NCI-H2227 treated with DMSO at 0.1 percent for 48 hours (cell line): ENCODE data around the gene ADGRG6.
"Not testable (repeated sequence)": the region's sequence is repeated elsewhere in the genome, so short reads cannot be mapped to it uniquely, and the experiment has no call there.

Experiments used
- DNase-seq: peaks from one replicate; lab custom pipeline; 2025; lab: John Stamatoyannopoulos, UW

ADGRG6 gene

DNA sequence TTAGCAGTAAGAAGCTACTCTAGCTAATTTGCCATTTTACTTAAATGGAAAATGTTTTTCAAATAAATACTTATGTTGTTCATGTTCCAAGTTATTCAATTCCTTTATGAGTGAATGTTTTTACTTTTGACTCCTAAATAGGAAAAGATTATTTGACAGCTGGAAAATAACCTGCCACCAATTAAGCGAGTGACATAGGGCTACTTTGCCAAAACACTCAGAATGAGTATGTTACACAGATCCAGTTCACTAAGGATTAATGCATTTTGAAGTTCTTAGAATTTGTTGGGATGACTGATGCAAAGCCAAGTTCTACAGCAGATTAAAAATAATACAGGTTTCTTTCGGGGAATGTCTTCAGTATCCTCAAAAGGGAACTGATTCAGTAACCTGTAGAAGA lies 144.4 kb downstream of the ADGRG6 start:
- no peak for DNase-seq

DNA sequence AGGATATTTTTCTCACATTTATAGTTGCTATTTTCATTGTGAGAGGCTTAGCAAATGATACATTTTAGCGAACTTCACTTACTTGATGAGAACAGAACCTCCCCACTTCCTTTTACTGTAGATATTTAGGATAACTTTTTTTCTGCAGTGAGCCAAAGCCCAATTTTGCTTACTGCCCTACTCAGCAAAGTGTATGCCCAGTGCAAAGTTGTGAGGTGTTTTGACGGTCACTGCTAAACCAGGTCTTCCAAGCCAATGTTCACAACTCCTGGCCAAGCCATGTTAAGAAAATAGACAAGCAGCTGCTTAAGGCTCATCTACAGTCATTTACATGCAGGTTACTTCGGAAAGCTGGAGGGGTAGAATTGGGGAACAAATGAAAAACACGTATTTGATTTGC lies 144.8 kb downstream of the ADGRG6 start:
- DNase-seq: no peak

DNA sequence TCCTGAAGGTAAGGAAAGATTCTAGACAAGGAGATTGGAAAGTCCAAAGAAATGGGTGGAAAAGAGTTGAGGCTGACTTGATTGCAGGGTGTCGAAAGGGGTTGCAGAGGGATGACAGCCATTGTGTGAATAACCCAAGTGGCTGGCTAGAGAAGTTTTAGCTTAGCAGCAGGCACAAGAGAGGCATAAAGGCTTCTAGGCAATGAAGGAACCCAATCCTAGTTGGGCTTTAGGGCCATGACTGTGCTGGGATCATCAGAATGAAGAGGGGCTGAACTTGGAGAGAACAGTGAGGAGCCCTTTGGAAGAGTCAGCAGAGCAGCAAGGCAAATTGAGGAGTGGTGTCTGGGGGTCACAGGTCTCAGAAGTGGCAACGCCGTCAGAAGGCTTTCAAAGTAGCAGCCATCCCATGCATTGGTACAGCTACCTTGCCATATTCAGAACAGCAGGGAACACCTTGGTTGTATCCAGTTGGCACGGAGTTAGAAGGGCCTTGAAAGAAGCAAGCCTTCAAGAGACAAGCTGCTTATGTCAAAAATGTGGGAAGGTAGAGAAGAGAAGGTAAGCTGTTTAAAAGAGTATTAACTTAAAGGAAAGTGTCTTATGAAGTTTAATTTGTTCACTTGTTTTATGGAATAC lies 146.4 kb downstream of the ADGRG6 start:
- no peak for DNase-seq

DNA sequence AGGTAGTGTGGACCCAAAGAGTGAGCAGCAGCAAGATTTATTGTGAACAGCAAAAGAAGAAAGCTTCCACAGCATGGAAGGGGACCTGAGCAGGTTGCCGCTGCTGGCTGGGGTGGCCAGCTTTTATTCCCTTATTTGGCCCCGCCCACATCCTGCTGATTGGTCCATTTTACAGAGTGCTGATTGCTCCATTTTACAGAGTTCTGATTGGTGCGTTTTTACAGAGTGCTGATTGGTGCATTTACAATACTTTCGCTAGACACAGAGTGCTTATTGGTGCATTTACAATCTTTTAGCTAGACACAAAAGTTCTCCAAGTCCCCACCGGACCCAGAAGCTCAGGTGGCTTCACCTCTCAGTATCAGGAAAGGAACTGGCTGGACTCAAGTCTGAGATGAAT lies 149.0 kb downstream of the ADGRG6 start:
- DNase-seq: not testable (repeated sequence)

DNA sequence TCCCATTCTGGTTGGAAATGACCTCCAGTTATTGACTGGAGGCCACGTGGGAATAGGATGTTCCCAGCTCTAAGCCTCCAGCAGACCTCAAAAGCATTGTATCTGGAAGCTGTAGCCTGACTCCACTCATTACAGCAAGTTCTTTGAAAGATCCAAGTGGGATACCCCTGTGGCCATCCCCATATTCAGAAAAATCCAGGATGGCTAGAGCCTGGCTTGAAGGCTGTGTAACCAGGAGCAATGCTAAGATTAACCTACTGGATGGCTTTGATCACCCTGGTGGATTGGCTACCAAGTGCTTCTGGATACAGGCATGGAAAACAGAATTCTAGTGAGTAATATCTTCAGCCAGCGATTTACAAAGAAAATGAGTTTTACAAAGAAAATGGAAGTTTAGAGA lies 151.2 kb downstream of the ADGRG6 start:
- DNase-seq: no peak

DNA sequence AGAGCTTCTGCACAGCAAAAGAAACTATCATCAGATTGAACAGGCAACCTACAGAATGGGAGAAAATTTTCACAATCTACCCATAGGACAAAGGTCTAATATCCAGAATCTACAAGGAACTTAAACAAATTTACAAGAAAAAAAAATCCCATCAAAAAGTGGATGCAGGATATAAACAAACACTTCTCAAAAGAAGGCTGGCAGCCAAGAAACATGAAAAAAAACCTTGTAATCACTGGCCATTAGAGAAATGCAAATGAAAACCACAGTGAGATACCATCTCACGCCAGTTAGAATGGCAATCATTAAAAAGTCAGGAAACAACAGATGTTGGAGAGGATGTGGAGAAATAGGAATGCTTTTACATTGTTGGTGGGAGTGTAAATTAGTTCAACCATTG lies 152.4 kb downstream of the ADGRG6 start:
- DNase-seq: not testable (repeated sequence)

DNA sequence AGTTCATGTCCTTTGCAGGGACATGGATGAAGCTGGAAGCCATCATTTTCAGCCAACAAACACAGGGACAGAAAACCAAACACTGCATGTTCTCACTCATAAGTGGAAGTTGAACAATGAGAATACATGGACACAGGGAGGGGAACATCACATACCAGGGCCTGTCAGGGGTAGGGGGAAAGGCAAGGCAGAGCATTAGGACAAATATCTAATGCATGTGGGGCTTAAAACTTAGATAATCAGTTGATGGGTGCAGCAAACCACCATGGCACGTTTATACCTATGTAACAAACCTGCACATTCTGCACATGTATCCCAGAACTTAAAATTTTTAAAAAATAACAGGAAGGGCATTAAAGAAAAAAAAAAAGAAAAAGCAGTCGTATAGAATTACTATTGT lies 153.0 kb downstream of the ADGRG6 start:
- not testable (repeated sequence) for DNase-seq

DNA sequence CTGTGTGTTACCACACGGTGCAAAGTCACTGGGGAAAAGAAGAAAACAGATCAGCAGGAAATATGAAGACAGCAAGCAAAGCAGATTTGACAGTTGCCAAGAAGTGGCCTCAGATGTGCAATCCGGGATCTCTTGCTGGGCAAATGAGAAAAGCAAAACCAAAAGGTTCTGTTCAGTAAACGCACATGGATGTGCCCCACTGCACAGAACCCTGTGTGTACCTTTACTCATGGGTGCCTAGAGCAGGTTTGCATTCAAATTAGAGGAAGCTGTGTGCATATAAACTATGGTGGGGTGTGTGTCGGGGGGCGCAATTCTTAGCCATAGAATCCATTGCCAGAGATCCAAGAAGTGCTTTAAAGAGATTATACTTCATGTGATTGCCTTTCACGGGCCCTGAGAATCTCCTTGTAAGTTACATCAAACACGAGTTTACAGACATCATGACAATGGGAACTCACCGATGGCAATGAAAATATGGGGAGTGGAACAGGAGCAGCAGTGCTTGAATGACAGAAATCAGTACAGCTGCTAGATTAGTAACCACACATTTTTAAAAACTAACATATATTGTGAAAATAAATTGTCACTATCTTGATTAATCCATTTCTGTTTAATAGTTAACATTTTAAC lies 154.3 kb downstream of the ADGRG6 start:
- no peak for DNase-seq

DNA sequence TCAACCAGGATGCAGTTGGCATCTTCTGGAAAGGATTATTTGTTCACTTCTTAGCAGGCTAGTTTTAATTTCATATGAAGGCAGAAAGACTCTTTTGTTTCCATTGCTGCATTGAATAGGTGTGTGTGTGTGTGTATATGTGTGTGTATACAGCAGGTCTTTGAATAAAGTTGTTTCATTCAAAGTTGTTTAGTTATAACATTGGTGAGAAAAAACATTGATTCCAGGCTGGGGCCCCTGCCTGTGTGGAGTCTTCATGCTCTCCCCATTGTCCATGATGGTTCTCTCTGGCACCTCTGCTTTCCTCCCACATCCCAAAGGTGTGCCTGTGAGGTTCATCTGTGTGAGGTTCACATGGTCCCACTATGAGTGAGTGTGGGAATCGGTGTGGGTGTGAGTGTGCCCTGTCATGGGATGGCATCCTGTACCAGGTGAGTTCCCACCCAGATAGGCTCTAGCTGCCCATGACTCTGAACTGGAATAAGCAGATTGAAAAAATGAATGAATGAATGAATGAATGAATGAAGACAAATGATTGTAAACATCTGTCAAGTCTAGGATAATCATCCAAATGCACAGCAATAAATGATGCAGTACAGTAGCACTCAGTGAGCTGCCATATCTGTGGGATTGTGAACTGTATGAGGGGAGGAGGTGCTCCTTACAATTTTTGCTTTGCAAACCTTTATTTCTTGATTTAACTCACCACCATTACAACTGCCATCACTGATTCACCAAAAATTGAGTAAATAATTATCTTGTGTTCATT lies 156.0 kb downstream of the ADGRG6 start:
- DNase-seq: no peak

DNA sequence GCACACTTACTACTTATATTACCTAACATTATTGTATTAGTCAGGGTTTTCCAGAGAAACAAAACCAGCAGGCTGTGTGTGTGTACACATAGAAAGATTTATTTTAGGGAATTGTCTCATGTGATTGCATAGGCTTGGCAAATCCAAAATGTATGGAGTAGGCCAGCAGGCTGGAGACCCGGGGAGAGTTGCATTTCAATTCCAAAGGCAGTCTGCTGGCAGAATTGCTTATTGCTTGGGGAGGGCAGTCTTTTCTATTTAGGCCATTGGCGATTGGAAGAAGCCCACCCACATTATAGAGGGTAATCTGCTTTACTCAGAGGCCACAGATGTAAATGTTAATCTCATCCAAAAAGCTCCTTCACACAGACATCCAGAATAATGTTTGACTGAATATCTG lies 157.0 kb downstream of the ADGRG6 start:
- DNase-seq: no peak

DNA sequence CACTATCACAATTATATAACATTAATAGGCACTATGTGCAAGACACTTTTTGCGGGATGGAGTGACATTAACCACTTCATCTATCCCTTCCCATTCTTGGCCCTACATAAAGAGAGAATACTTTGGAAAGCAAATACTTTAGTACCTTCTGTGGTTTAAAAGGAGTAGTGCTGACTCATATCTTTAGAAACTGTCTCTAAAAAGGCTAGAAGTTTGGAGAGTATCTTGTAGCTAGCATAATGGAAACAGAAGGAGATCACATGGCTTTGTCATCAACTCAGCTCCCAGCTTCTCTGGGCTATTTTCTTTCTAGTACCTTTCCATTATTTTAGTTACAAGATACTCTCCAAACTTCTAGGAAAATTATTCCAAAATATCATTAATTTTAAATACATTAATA lies 157.5 kb downstream of the ADGRG6 start:
- DNase-seq: no peak

DNA sequence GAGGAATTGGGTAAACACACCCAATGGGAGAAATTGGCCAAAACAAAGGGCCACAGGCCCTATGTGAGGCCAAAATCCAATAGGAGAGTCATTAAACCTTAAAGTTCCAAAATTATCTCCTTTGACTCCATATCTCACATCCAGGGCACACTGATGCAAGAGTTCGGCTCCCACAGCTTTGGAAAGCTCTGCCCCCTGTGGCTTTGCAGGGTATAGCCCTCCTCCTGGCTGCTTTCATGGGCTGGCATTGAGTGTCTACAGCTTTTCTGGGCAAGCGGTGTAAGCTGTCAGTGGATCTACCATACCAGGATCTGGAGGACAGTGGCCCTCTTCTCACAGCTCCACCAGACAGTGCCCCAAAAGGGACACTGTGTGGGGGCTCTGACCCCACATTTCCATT lies 160.5 kb downstream of the ADGRG6 start:
- no peak for DNase-seq

DNA sequence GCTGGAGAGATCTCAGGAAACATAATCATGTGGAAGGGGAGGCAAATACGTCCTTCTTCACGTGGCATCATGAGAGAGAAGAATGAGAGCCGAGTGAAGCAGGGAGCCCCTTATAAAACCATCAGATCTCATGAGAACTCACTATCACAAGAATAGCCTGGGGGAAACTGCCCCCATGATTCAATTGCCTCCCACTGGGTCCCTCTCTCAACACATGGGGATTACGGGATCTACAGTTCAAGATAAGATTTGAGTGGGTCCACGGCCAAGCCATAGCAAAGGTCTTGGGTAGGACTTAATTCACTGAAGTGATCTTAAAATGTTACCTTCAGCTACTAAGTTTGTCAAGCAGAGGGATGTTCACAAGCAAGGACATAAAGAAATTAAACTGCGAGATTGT lies 162.2 kb downstream of the ADGRG6 start:
- no peak for DNase-seq

DNA sequence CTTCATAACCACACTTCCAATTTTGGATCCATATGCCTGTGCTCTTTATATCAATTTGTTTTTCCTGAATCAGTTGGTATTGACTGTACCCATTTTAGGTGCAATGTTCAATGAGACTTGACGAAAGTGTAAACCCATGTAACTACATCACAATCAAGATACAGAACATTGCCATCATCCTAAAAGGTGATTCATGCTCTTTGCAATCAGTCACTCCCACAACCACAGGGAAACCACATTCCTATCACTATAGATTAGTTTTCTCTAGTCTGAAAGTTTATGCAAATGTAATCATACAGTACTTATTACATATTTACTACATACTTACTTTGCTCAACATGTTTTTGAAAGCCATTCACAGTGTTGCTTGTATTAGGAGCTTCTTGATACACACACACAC lies 167.4 kb downstream of the ADGRG6 start:
- no peak for DNase-seq

DNA sequence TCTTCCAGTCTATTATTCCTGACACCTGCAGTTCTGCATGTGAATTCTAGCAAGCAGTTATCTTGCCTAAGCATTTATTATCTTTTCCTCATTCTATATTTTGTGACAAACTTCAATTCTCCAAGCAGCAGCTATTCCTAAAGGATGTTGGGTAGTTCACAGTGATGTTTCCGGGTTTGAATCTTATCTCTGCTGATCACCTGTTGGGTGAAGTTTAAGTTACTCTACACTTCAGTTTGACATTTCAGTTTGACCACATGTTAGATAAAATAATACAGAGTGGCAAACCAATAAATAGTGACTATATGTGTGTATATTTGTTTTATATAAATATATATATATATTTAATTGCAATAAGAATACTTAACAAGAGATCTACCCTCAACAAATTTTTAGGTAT lies 168.6 kb downstream of the ADGRG6 start:
- no peak for DNase-seq

DNA sequence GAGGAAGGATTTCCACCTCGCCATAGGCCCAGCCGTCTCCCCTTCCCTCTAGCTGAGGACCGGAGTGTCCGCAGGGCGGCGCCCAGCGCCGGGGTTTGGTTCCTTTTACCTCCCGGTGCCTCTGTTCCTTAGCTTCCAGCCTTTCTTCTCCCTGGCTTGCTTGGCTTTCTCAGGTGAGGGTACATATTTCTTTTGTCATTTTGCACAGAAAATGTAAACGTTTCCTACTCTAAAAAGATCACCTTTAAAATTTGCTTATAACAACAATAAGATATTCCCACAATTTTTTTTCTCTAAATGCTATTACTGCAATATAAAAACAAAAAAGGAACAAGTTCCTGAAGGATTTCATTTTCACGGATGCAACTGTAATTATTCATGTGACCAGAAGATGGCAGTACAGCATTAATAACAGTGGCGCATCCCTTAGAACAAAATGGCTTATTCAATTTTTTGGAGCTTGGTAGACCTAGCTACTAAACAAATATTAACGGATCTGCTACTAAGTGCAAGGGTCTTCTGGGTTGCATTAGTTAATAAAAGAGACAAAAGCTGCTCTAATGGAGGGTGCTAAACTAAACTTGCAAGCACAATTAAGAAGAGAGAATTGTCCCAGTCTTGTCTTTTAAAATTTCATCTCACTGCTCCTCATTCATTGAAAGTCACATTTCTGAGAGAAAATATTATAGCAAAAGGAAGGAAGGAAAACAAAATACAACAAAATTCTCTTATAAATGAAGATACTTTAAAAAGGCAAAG lies 172.9 kb downstream of the ADGRG6 start:
- peak; percentile 70 for DNase-seq

DNA sequence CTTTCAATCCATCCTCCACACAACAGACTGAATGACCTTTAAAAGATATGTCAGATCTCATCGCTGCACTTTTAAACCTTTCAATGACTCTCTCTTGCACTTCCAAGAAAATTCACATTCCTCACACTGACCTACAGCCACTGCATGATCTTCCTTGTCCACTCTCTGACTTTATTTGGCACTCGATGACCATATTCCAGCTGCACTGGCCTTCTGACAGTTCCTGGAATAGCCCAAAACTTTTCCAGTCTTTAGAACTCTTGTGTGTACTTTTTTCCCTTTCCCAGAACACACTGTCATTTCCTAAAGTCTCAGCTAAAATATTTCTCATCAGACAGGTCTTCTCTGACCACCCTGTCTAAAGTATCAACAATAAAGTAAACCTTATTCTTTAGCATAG lies 174.6 kb downstream of the ADGRG6 start:
- DNase-seq: no peak

DNA sequence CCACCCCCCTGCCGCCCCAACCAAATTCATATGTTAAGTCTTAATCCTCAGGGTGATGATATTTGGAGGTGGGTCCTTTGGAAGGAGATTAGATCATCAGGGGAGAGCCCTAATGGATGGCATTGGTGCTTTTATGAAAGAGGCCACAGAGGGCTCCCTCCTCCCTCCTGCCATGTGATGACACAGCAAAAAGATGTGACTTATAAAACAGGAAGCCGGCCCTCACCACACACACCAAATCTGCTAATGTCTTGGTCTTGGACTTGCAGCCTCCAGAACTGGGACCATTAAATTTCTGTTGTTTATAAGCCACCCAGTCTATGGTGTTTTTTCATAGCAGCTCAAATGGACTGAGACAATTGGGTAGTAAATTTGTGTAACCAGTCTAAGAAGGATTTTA lies 176.3 kb downstream of the ADGRG6 start:
- no peak for DNase-seq

DNA sequence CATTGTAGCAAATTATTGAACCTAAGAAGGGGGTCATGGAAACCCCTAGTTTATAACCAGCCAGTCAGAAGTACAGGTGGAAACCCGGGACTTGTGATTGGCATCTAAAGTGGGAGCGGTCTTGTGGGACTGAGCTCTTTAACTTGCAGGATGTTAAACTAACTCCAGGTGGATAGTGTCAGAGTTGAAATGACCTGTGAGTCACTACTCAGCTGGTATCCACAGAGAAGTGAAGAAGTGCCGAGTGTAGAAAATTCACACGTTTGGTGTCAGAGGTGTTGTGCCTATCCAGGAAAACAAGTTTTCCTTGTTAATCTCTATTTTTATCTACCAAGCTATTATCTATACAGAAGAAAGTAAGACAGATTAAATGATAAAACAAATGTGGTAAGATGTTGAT lies 179.7 kb downstream of the ADGRG6 start:
- no peak for DNase-seq

DNA sequence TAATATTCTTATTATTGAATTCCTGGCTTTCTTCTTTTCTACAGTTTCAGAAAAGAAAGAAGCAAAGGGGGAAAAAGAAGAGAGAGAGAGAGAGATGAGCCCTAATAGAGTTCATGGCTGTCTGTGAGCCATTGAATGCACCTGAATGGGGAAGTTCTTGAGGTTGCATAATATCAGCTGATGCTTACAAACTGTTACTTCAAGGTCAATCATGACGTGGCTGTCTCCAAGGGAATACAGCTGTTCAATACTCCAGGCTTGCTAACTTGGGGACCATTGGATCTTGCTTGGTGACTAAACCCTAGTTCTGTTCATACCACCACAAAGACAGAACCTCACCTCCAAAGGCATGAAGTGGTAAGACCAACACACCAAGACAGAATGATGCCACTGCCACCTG lies 180.4 kb downstream of the ADGRG6 start:
- no peak for DNase-seq

DNA sequence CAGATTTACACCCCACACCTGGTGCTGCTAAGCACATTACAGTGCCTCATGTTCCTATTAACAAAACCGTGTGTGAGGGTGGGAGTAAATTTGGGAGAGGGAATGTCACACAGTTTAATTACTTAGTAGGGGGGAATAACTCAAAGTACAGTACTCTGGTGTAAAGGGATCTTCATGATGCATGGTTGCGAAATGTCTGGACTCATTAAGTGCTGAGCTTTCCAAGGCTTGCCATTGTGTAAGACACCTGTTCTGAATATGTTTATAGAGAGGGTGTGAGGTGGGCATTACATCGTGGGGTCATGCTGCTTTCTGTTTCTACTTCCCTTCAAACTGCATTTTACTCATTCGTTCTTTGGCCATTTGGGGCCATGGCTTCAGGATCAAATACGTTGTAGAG lies 181.2 kb downstream of the ADGRG6 start:
- no peak for DNase-seq

DNA sequence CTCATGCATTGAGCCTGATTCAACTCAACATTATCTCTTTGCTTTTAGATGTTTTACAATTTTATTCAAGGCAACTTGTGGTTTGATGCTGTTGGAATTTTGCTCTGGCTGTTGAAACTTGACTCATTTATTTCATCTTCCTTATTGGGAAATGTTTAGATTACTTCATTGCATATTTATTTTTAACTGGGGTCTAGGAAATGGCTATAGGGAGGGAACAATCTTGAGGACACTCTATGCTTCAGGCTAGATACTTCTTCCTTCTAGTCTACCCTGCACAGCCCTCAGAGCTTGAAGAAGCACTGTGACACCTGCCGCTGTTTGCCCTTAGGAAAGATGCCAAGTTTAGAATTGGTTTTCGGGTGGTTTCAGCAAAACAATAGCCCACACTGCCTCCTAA lies 183.4 kb downstream of the ADGRG6 start:
- no peak for DNase-seq
